CD1c-positive myeloid dendritic cell (primary cell): ENCODE data around the gene AGBL3.

ENCODE experiments used
- DNase-seq: peaks from one replicate; pipeline ENCODE4 v3.0.0-alpha.2; 2016; ENCODE audit errors: extremely low spot score

AGBL3 gene

GRCh38 chr7:134986363-134987251 lies at the start of gene AGBL3:
Gene AGBL3, plus strand, starts transcription at chr7:134986508. Its CDS starts 1,426 bp downstream, at chr7:134987934.
- DNase-seq, result peak; percentile 94

- DNase-seq, result no peak
These were observed 49.3 kb upstream of the AGBL3 start for GRCh38 chr7:134936893-134937510.

DNA sequence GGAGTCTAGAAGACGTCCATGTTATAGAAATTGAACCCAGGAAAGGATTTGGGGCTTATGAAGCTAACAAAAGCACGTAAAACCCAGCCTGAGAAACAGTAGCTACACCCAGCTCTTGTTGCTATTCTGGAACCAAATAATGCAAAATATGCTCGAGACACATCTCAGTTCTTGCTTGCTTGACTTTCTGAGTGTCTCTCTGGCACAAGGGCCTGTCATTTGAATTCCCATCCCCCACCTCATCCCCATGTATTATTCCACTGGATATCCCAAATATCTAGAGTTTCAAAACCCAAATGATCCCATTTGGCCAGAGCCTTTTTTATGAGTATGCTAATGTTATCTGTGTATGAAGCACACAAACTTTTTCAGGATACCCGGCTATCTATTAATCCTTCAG lies 48.2 kb upstream of the AGBL3 start:
- no peak for DNase-seq

DNA sequence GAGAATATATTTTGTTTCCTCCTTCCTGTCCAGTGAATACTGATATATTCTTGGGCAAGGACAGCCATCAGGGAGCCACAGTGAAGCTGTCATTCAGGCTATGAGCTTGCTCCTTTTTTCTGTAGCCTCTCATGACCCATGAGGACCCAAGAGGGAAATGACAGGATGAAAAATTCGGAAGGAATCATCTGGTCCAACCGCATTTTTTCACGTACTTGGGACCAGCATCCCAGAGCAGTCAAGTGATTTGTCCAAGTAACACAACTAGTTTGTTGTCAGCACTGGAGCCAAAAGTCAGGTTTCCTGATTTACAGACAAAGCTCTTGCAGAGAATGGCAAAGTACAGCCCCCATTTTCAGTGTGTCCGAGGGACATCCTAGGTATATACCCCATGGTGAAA lies 47.2 kb upstream of the AGBL3 start:
- no peak for DNase-seq

- no peak for DNase-seq
These were observed 45.6 kb upstream of the AGBL3 start for GRCh38 chr7:134940729-134941128.

DNA sequence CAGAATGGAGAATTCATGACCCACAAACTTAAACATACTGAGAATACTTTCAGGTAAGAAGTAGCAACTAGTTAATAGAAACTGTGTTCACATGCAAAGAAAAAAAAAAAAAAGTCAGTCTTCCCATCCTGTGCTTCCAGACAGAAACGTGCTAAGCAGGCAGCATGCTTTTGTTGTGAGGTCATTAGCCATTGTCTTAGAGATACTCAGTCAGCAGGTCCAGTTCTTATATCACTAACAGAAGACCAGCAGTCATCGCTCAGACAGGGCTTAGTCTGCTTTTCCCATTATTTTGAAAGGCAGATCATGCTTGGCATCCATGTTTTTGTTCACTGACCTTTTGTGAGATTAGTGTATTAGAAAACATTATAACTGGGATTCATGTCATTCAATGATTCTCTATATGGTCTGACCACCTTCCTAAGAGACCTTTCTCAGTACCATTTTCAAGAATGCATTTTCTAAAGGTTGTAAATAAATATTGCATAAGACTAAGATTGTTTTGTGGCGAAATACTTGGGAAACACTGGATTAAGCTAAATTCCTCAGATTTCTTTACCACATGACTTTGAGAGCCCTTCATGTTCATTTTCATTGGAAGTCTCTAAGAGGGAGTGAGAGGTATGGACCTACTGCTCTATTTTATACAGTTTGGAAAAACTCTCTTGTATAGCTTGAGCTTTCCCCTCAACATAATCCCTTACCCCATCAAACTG lies 45.0 kb upstream of the AGBL3 start:
- DNase-seq, result no peak

- DNase-seq, result no peak
These were observed 44.4 kb upstream of the AGBL3 start for GRCh38 chr7:134941952-134942351.

- no peak for DNase-seq
These were observed 43.4 kb upstream of the AGBL3 start for GRCh38 chr7:134942690-134943466.

GRCh38 chr7:134943785-134944400 lies 42.4 kb upstream of the AGBL3 start:
- DNase-seq, result peak; percentile 40

GRCh38 chr7:134945691-134946090 lies 40.6 kb upstream of the AGBL3 start:
- DNase-seq, result no peak

- peak; percentile 16 for DNase-seq
These were observed 40.0 kb upstream of the AGBL3 start for GRCh38 chr7:134946260-134946659.

DNA sequence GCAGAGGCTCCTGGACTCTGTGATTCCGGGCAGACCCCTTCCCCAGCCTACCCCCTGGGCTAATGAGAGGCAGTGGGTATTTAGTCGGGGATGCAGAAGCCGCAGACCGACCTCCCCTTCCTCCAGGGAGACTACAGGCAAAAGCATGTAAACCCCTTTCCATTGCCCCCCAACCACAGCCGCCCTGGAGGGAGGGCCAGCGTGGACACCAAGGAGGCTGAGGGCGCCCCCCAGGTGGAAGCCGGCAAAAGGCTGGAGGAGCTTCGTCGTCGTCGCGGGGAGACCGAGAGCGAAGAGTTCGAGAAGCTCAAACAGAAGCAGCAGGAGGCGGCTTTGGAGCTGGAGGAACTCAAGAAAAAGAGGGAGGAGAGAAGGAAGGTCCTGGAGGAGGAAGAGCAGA lies 39.0 kb upstream of the AGBL3 start:
- DNase-seq, result no peak

- no peak for DNase-seq
These were observed 38.5 kb upstream of the AGBL3 start for GRCh38 chr7:134947831-134948230.

GRCh38 chr7:134948246-134948645 lies 38.1 kb upstream of the AGBL3 start:
- DNase-seq, result no peak

DNA sequence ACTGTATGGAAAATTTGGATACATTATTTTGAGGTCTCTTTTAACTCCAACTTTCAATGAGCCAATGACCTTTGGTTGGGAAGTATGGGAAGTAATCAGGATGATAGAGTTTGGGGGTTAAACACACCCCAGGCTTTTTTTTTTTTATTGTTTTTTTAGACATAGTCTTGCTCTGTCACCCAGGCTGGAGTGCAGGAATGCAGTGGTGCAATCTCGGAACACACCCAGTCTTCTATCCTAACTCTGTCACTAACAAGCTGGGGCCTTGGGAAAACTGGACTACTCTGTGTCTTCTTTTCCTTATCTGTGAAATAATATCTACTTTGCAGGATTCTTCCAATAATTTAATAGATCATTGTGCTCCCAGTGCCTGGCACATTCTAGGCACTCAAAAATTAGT lies 37.6 kb upstream of the AGBL3 start:
- no peak for DNase-seq

DNA sequence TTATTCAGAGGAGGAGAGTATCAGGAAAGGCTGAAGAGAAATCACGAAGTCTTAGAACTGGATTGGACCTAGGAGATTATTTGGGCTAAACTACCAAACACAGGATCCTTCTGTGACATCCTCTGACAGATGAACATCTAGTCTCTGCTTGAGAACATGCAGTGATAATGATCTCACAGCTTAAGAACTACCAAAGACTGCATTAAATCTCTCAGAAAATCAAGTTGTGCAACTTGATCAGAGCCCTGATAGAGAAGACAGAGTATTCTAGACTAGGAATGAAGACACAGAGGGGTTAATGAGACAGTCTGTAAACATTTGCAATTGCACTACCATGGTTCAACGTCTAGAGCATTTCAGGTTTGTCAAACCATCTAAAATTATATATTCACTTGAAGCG lies 37.1 kb upstream of the AGBL3 start:
- DNase-seq, result no peak

DNA sequence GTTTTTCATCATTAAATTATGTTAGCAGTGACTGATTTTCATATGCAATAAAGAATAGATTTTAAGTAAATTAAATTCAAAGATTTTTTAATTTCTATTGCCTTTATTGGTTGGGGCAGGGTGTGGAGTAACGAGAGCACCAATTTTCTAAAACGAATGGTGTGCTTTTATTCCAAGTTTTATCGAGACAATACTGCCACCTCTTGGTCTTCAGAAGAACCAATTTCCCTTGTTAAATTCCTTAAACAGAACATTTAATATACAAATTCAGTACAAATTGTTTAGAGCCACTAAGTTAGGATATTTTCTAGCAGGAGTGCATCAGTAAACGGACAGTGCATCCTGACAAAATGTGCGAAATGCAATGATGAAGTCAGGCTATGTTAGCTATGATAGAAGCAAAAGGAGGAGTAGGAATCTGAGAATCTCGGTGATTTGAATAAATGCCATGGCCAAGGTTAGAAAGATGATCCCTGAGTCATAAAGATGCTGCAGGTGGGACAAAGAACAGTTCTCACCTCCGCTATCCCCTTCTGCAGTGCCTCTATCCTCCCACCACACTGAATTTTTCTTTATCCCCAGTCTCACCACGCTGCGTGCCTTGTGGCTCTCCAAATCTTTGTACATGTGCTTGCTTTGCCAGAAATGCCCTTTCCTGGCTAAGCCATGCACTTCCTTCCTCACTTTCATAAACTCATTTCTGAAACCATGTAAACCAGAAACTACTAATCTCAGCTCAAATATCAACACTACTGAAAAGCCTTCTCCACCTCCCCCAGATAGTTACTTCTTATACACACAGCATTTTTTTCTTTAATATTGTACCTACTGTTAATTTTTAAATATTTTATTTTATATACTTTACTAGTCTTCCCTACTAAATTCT lies 31.9 kb upstream of the AGBL3 start:
- peak; percentile 55 for DNase-seq

DNA sequence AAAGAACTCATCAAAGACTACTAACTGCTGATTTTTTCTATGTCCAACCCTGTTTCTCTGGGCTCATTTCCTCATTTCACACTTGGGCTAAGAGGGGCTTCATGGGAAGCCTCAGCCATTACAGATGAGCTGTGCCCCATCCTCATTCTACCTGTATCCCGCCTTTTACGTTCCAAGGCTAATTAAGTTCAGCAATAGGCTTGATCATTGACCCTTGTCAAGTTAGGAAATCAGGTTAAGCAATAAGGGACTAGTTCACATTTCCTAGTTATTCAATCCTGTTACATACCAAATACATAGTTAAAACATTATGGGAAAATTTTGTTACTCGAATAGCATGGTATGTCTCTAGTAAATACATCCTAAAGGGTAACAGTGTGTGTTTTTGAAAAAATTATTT lies 29.3 kb upstream of the AGBL3 start:
- DNase-seq, result no peak

GRCh38 chr7:134959810-134960209 lies 26.5 kb upstream of the AGBL3 start:
- DNase-seq, result no peak

GRCh38 chr7:134962270-134962780 lies 24.0 kb upstream of the AGBL3 start:
- no peak for DNase-seq
